AG08396 (cell line): ENCODE measurements around the gene ATP1A3.

ENCODE experiments used
- DNase-seq: peaks from one replicate; pipeline ENCODE4 v3.0.0; 2012; ENCODE audit warnings: low spot score, mixed read lengths

Gene ATP1A3

DNA sequence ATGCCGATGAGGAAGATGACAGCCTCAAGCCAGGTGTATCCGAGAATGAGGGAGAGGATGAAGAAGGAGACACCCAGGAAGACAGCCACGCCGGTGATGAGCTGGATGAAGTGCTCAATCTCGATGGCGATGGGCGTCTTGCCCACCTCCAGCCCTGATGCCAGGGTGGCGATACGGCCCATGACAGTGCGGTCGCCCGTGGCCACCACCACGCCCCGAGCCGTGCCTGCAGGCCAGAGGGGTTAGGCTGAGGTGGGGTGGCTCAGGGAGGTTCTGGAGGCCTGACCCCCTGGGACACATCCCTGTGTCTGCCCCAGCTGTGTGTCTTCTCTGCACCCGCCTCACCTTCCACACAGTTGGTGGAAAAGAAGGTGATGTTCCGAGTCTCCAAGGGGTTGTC, 9.1 kb downstream of the ATP1A3 start:
- no peak for DNase-seq

DNA sequence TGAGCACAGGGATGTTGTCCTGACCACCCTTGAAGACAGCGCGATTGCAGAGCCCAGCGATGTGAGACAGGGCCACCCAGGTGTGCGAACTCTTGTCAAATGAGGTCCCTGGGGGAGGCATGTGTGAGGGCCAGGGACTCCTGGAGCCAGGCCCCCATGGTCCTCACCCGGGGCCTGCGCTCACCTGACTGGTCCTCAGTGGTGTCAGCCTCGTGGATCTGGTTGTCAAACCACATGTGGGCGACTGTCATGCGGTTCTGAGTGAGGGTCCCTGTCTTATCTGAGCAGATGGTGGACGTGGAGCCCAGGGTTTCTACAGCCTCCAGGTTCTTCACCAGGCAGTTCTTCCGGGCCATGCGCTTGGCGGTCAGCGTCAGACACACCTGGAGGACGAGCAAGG, 12.3 kb downstream of the ATP1A3 start:
- DNase-seq = no peak

- DNase-seq = no peak
Observed at GRCh38 chr19:41978470-41978869, 15.6 kb downstream of the ATP1A3 start.

DNA sequence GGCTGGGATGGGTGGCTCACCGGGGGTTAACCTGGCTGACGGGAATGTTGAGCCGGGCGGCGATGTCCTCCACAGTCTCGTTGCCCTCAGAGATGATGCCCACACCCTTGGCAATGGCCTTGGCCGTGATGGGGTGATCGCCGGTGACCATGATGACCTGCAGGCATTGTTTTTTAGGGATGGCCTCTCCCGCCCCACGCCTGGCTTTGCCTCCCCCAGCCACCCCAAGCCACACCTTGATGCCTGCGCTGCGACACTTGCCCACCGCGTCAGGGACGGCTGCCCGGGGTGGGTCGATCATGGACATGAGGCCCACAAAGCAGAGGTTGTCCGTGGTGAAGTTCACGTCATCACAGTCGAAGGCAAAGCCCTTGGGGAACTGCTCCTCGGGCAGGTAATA, 16.1 kb downstream of the ATP1A3 start:
- no peak for DNase-seq

- DNase-seq = no peak
Observed at GRCh38 chr19:41974652-41975051, 19.4 kb downstream of the ATP1A3 start.

DNA sequence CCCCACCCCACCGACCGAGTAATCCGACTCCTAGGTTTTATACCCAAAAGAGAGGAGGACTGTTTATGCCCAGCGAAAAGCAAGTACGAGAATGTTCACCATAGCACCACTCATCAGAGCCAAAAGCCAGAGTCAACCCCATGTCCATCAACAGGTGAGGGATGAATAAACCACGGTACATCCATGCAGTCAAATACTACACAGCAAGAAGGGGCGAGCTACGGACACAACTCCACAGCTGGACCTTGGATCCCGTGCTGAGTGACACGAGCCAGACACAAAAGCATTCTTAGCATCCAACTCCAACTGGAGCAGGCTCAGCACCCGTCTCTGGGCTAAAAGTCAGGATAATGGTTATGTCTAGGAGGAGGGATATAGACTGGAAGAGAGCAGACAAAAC, 22.7 kb downstream of the ATP1A3 start:
- no peak for DNase-seq

DNA sequence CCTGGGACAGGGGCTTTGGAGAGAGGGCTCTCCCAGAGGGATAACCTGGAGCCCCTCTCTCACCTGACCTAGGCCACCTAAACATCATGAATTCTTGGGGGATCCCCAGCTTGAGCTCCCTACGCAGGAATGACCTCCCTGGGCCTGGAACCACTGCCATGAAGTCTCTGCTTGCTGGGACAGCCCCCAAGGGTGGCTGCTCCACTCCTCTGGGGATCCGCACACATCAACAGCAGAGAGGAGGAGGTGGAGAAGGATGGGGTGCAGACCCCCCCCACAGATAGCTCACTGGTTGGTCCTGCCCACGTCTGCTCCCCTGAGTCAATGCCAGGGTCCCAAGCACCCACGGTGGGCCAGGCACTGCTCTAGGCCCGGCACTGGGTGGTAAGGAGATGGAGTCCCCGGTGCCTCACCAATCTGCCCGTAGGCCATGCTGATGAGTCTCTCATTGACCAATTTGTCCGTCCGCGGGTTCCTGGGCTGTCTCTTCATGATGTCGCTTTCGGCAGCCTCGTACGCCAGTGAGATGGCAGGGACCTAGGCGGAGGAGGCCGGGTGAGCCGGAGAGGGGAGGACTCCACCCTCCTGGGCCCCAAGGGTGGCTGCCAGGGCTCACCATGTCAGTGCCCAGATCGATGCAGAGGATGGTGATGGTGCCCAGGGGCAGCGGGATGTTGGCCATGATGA, 24.1 kb downstream of the ATP1A3 start:
- DNase-seq = no peak

DNA sequence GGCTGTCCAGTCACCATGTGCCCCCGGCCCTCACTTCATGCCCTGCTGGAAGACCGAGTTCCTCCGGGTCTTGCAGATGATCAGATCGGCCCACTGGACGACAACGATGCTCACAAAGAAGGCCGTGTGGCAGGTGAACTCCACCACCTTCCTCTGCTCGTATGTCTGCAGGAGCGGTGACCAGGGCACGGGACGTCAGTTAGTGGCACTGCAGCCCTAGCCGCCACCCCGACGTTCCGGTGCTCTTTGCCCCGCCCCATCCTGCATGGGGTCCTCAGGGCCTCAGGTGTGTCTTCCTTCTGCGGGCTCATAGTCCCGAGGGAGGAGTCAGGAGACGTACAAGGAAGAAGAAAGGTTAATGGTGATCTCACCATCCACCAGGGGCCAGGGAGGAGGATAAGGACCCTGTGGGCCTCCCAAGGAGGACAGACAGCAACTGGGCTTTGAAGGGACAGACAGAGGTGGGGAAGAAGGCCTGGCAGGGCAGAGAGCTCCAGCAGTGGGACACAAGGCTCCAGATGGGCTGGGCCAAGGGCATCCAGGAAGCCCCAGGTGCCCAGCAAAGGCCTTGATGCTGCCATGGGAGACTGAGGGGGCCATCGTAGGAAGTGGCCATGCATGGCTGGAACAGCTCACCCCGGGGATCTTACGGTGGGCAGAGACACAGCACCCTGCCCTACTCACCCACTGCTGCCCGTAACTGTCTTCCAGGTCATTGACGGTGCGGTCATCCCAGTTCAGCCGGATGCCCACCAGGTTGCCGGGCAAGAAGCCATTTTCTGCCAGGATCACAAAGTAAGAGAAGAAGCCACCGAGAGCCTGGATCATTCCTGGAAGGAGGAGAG, 25.1 kb downstream of the ATP1A3 start:
- DNase-seq = no peak

- DNase-seq = no peak
Observed at GRCh38 chr19:41967054-41967783, 26.8 kb downstream of the ATP1A3 start.

- DNase-seq = no peak
Observed at GRCh38 chr19:41965106-41965505, 28.9 kb downstream of the ATP1A3 start.

GRCh38 chr19:41960973-41961372, 33.1 kb downstream of the ATP1A3 start:
- DNase-seq = no peak

GRCh38 chr19:41959056-41960053, 34.7 kb downstream of the ATP1A3 start, which contains the start of gene RABAC1:
Gene RABAC1, minus strand, starts transcription at chr19:41959321. Its CDS starts 29 bp downstream, at chr19:41959292.
- peak; percentile 97 for DNase-seq

DNA sequence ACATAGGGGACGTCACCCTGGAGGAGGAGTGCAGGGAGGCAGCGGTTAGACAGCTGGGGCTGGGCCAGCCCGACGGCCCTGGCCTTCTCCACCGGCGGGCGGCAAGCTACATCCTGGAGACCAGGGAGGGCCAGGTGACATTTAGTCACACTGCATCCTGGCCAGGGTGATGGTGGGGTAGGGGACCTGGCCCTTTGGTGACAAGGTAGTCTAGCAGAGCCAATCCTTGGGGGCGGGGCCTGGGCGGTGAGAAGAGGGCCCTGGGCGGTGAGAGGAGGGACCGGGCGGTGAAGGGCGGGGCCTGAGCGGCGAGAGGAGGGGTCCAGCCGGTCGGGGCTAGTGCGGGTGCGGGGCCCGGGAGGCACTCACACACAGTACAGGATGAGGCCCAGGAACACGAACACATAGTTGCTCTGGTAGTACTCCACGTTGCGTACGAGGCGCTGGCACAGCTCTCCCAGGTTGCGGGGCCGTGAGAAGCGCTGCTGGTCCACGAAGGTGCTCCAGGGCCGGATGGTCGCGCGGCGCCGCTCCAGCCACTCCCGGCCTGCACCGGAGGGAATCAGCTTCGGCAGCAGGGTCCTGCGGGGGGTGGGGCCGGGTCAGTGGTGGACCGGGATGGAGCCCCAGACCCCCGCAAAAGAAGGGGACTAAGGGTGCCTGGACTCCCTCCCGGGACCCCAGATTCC, 35.5 kb downstream of the ATP1A3 start:
- DNase-seq = peak; percentile 91

DNA sequence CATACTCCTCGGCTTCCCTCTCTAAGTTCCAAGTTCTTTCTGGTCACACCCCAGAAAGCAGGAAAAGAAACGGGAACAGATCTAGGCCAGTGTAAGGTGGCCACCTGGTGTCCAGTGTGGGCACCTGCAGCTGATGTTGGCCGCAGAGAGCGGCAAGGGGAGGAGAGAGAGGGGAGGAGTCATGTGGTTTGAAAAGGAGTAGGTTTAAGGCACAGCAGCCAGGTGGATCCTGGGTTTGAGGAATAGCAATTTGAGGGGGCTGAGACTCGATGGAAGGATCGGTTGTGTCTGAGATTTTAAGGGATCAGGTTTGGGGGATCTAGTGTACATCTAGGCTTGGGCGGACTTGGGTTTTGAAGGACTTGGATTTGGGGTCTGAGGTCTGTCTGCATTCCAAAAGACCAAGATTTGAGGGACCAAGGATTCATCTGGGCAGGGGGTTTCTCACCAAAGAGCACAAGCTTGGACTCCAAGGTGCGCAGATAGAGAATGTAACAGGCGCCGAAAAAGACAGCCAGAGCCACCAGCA, 36.1 kb downstream of the ATP1A3 start:
- DNase-seq = peak; percentile 93

GRCh38 chr19:41957161-41957837, 36.7 kb downstream of the ATP1A3 start:
- no peak for DNase-seq

- no peak for DNase-seq
Observed at GRCh38 chr19:41956621-41957020, 37.4 kb downstream of the ATP1A3 start.

DNA sequence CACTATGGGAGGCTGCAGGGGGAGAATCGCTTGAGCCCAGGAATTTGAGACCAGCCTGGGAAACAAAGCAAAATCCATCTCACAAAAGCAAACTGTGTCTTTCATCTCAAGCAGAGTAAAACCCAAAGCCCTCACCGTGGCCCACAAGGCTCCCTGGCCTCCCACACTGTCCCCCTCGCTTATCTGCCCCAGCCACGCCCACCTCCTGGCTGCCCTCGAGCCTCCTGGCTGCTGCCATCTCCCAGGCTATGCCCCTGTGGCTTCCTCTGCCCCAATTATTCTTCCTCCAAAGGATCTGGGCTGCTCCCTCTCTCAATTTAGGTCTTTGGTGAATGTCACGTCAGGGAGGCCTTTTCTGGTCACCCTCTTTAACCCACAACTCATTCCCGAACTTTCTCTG, 38.5 kb downstream of the ATP1A3 start:
- no peak for DNase-seq

GRCh38 chr19:41951686-41952172, 42.3 kb downstream of the ATP1A3 start:
- peak; percentile 88 for DNase-seq

DNA sequence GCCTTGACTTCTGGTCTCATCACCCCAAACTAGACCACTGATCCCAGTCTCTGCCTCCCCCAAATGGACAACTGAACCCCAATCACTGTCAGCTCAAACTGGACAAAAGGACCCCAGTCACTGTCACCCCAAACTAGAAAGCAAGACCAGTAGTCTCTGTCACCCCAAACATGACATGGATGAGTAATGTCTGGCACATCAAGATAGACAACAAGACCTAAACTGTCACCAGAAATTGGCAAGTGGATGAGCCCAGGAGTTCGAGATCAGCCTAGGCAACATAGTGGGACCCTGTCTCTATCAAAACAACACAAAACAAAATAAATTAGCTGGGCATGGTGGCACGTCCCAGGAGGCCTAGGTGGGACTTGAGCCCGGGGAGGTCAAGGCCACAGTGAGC, 46.9 kb downstream of the ATP1A3 start:
- no peak for DNase-seq
